ENCODE measurements around the gene RAB18.

The RAB18 gene

GRCh38 chr10:27525819-27526218 is 21.7 kb downstream of the RAB18 start:
- POLR2A ChIA-PET = interaction anchor here (0.6 to 2.5 kb wide), 2 partner anchors 21 to 73 kb away, joined by 3 to 10 read pairs; partner anchors contain the start of gene RAB18
- no peak for DNase-seq (ENCODE audit: extremely low spot score)
- CTCF ChIA-PET = no interaction called here
- no peak for TF ChIP-seq PKNOX1 (IDR thresholded peaks at IDR 0.05)
- TF ChIP-seq FOXK2 (IDR thresholded peaks at IDR 0.05) = no peak
- no peak for TF ChIP-seq CTBP1 (IDR thresholded peaks at IDR 0.05; ENCODE audit: borderline replicate concordance)
- no peak for TF ChIP-seq NFRKB (IDR thresholded peaks at IDR 0.05)
- TF ChIP-seq ARNT (IDR thresholded peaks at IDR 0.05) = no peak

- POLR2A ChIA-PET = interaction anchor here (2.5 kb wide), 1 partner anchor 22 kb away, joined by 10 read pairs; the partner anchor contains the start of gene RAB18
- DNase-seq (ENCODE audit: extremely low spot score) = no peak
- TF ChIP-seq FOXA1 (IDR thresholded peaks at IDR 0.05) (no peak), BHLHE40 (IDR thresholded peaks at IDR 0.05; ENCODE audit: borderline replicate concordance) (no peak), PKNOX1 (IDR thresholded peaks at IDR 0.05) (no peak), NFRKB (IDR thresholded peaks at IDR 0.05) (no peak), HDGF (IDR thresholded peaks at IDR 0.05; ENCODE audit: borderline replicate concordance) (no peak), SP1 (IDR thresholded peaks at IDR 0.05) (no peak), L3MBTL2 (conservative IDR thresholded peaks at IDR 0.05) (no peak), TARDBP (IDR thresholded peaks at IDR 0.05) (no peak), CTBP1 (IDR thresholded peaks at IDR 0.05; ENCODE audit: borderline replicate concordance) (no peak), ELF4 (IDR thresholded peaks at IDR 0.05) (no peak), SUZ12 (IDR thresholded peaks at IDR 0.05) (no peak)
- CTCF ChIA-PET = no interaction called here
Measured at GRCh38 chr10:27526242-27526641, 22.1 kb downstream of the RAB18 start.

- POLR2A ChIA-PET = no interaction called here
- no peak for DNase-seq (ENCODE audit: extremely low spot score)
- CTCF ChIA-PET = no interaction called here
- TF ChIP-seq NFRKB (IDR thresholded peaks at IDR 0.05) (no peak), ELF4 (IDR thresholded peaks at IDR 0.05) (no peak), HDGF (IDR thresholded peaks at IDR 0.05; ENCODE audit: borderline replicate concordance) (no peak), BHLHE40 (IDR thresholded peaks at IDR 0.05; ENCODE audit: borderline replicate concordance) (no peak), SUZ12 (IDR thresholded peaks at IDR 0.05) (no peak), CTBP1 (IDR thresholded peaks at IDR 0.05; ENCODE audit: borderline replicate concordance) (no peak), ZNF384 (IDR thresholded peaks at IDR 0.05) (no peak), SP1 (IDR thresholded peaks at IDR 0.05) (no peak), TARDBP (IDR thresholded peaks at IDR 0.05) (no peak), FOXM1 (IDR thresholded peaks at IDR 0.05; ENCODE audit: borderline replicate concordance) (no peak), L3MBTL2 (conservative IDR thresholded peaks at IDR 0.05) (no peak), FOXK2 (IDR thresholded peaks at IDR 0.05) (no peak), LEF1 (IDR thresholded peaks at IDR 0.05; ENCODE audit: borderline replicate concordance) (no peak), ARNT (IDR thresholded peaks at IDR 0.05) (no peak), FOXA1 (IDR thresholded peaks at IDR 0.05) (no peak), PKNOX1 (IDR thresholded peaks at IDR 0.05) (no peak)
Measured at GRCh38 chr10:27527666-27528295, 23.7 kb downstream of the RAB18 start.

GRCh38 chr10:27529010-27529783 is 25.1 kb downstream of the RAB18 start:
- TF ChIP-seq BHLHE40 (IDR thresholded peaks at IDR 0.05; ENCODE audit: borderline replicate concordance) (no peak), NFRKB (IDR thresholded peaks at IDR 0.05) (no peak), L3MBTL2 (conservative IDR thresholded peaks at IDR 0.05) (no peak), HDGF (IDR thresholded peaks at IDR 0.05; ENCODE audit: borderline replicate concordance) (no peak), SUZ12 (IDR thresholded peaks at IDR 0.05) (no peak), SP1 (IDR thresholded peaks at IDR 0.05) (no peak), PKNOX1 (IDR thresholded peaks at IDR 0.05) (no peak), ELF4 (IDR thresholded peaks at IDR 0.05) (no peak), ARNT (IDR thresholded peaks at IDR 0.05) (no peak)
- POLR2A ChIA-PET = no interaction called here
- DNase-seq (ENCODE audit: extremely low spot score) = no peak
- CTCF ChIA-PET = no interaction called here

GRCh38 chr10:27530477-27530876 is 26.4 kb downstream of the RAB18 start:
- POLR2A ChIA-PET = no interaction called here

More at GRCh38 chr10:27530477-27530876, 26.4 kb downstream of the RAB18 start:
- CTCF ChIA-PET = no interaction called here
- no peak for TF ChIP-seq FOXK2 (IDR thresholded peaks at IDR 0.05)
- TF ChIP-seq FOXA1 (IDR thresholded peaks at IDR 0.05) = no peak
- TF ChIP-seq ARNT (IDR thresholded peaks at IDR 0.05) = no peak
- TF ChIP-seq ZNF384 (IDR thresholded peaks at IDR 0.05) = no peak
- TF ChIP-seq BHLHE40 (IDR thresholded peaks at IDR 0.05; ENCODE audit: borderline replicate concordance) = no peak
- no peak for TF ChIP-seq SP1 (IDR thresholded peaks at IDR 0.05)
- no peak for TF ChIP-seq ELF4 (IDR thresholded peaks at IDR 0.05)
- TF ChIP-seq L3MBTL2 (conservative IDR thresholded peaks at IDR 0.05) = no peak
- no peak for TF ChIP-seq HDGF (IDR thresholded peaks at IDR 0.05; ENCODE audit: borderline replicate concordance)
- no peak for TF ChIP-seq TARDBP (IDR thresholded peaks at IDR 0.05)
- TF ChIP-seq PKNOX1 (IDR thresholded peaks at IDR 0.05) = no peak
- TF ChIP-seq CTBP1 (IDR thresholded peaks at IDR 0.05; ENCODE audit: borderline replicate concordance) = no peak
- no peak for TF ChIP-seq NFRKB (IDR thresholded peaks at IDR 0.05)
- TF ChIP-seq FOXM1 (IDR thresholded peaks at IDR 0.05; ENCODE audit: borderline replicate concordance) = no peak
- no peak for TF ChIP-seq SUZ12 (IDR thresholded peaks at IDR 0.05)
- TF ChIP-seq LEF1 (IDR thresholded peaks at IDR 0.05; ENCODE audit: borderline replicate concordance) = no peak
- no peak for DNase-seq (ENCODE audit: extremely low spot score)

All from HEK293T (cell line).